DOHH2 (cell line): ENCODE measurements around the gene TRPV4.

Experiments
- H3F3A ChIP-seq: fragments of 200-600 bp; sonication (generic), shearing (Covaris generic); 2 replicates; pipeline ENCODE4 v1.6.0; 2016; ENCODE audit warnings: antibody characterized with exemption, mild to moderate bottlenecking; ENCODE audit not compliant: control insufficient read depth, insufficient read depth
- H3K27ac ChIP-seq: fragments of 200-600 bp; sonication (generic); 2 replicates; pipeline ENCODE4 v1.5.1; 2014; ENCODE audit warnings: low read depth, mild to moderate bottlenecking, low read length, moderate library complexity
- H3K27me3 ChIP-seq: fragments of 200-600 bp; sonication (generic); 2 replicates; pipeline ENCODE4 v1.6.1; 2014; ENCODE audit warnings: mild to moderate bottlenecking, low read length, mixed read lengths; ENCODE audit not compliant: control insufficient read depth
- H3K36me3 ChIP-seq: fragments of 200-600 bp; sonication (generic); 2 replicates; pipeline ENCODE4 v1.6.1; 2014; ENCODE audit warnings: mild to moderate bottlenecking, low read length, moderate library complexity, mixed read lengths; ENCODE audit not compliant: control insufficient read depth
- H3K4me1 ChIP-seq: fragments of 200-600 bp; sonication (generic); 2 replicates; pipeline ENCODE4 v1.6.1; 2014; ENCODE audit warnings: mild to moderate bottlenecking, low read length, mixed read lengths; ENCODE audit not compliant: control insufficient read depth
- H3K4me2 ChIP-seq: fragments of 200-600 bp; sonication (generic); 2 replicates; pipeline ENCODE4 v1.6.0; 2014; ENCODE audit warnings: mild to moderate bottlenecking, low read length, moderate library complexity
- H3K4me3 ChIP-seq: fragments of 200-600 bp; sonication (generic); 2 replicates; pipeline ENCODE4 v1.5.1; 2014; ENCODE audit warnings: mild to moderate bottlenecking, low read length, mixed read lengths
- H3K79me2 ChIP-seq: fragments of 200-600 bp; sonication (generic); 2 replicates; pipeline ENCODE4 v1.6.1; 2014; ENCODE audit warnings: mild to moderate bottlenecking, low read length, mixed read lengths; ENCODE audit not compliant: control insufficient read depth
- H3K9me2 ChIP-seq: fragments of 200-600 bp; sonication (generic); replicated peaks from 2 replicates; pipeline ENCODE4 v1.6.1; 2014; ENCODE audit warnings: mild to moderate bottlenecking, low read length, mixed read lengths; ENCODE audit not compliant: control insufficient read depth
- H3K9me3 ChIP-seq: fragments of 200-600 bp; sonication (generic); 2 replicates; pipeline ENCODE4 v1.6.1; 2014; ENCODE audit warnings: antibody characterized with exemption, low read length, mixed read lengths; ENCODE audit not compliant: control insufficient read depth, insufficient read depth
- H4K20me1 ChIP-seq: fragments of 200-600 bp; sonication (generic); 2 replicates; pipeline ENCODE4 v1.6.0; 2014; ENCODE audit warnings: low read depth, mild to moderate bottlenecking, antibody characterized with exemption, low read length, moderate library complexity; ENCODE audit not compliant: control insufficient read depth, insufficient read depth
- CTCF ChIP-seq: fragments of 200-600 bp; sonication (generic); IDR thresholded peaks from one replicate; pipeline ENCODE4 v1.5.1; 2014; ENCODE audit warnings: antibody characterized with exemption, mild to moderate bottlenecking, low read depth, low read length; ENCODE audit not compliant: poor library complexity, severe bottlenecking
- EZH2phosphoT487 ChIP-seq: fragments of 200-600 bp; sonication (generic); IDR thresholded peaks from 2 replicates; pipeline ENCODE4 v1.6.1; 2017; ENCODE audit warnings: borderline replicate concordance, mild to moderate bottlenecking, antibody characterized with exemption, low read length, moderate library complexity, mixed read lengths

The TRPV4 gene

GRCh38 chr12:109840305-109841074 lies 7.3 kb upstream of the TRPV4 start:
- H3K27me3 ChIP-seq = no peaks in the 10 kb centered on the region; the same call in 1 of the 2 replicates
- H3K4me3 ChIP-seq = no peak overlapping the region
- TF ChIP-seq CTCF = no peak
- no peaks in the 10 kb centered on the region for H3F3A ChIP-seq
- H3K36me3 ChIP-seq = no peaks in the 10 kb centered on the region
- H3K4me1 ChIP-seq = peaks cover 6% of the 10 kb centered on the region
- no peak overlapping the region for H3K27ac ChIP-seq
- no peaks in the 10 kb centered on the region for H3K79me2 ChIP-seq
- H4K20me1 ChIP-seq = no peaks in the 10 kb centered on the region
- H3K9me3 ChIP-seq = no peaks in the 10 kb centered on the region
- no peaks in the 10 kb centered on the region for H3K9me2 ChIP-seq
- no peak overlapping the region for H3K4me2 ChIP-seq

- Histone ChIP-seq H3K9me2 (no peaks in the 10 kb centered on the region), H3K4me2 (no peak overlapping the region), H3K27me3 (no peaks in the 10 kb centered on the region; the same call in 1 of the 2 replicates), H3K9me3 (no peaks in the 10 kb centered on the region), H3K27ac (no peak overlapping the region), H3K4me3 (no peak overlapping the region), H3F3A (no peaks in the 10 kb centered on the region), H3K79me2 (no peaks in the 10 kb centered on the region), H3K36me3 (no peaks in the 10 kb centered on the region), H4K20me1 (no peaks in the 10 kb centered on the region), H3K4me1 (no peaks in the 10 kb centered on the region)
- no peak for TF ChIP-seq CTCF
Observed at GRCh38 chr12:109839444-109839843, 6.2 kb upstream of the TRPV4 start.

GRCh38 chr12:109836916-109837315 lies 3.7 kb upstream of the TRPV4 start:
- Histone ChIP-seq H3F3A (no peaks in the 10 kb centered on the region), H3K4me2 (no peak overlapping the region), H3K9me2 (no peaks in the 10 kb centered on the region), H3K4me3 (no peak overlapping the region), H3K36me3 (no peaks in the 10 kb centered on the region), H3K27me3 (no peaks in the 10 kb centered on the region; the same call in 1 of the 2 replicates), H4K20me1 (no peaks in the 10 kb centered on the region), H3K27ac (no peak overlapping the region), H3K4me1 (no peaks in the 10 kb centered on the region), H3K9me3 (no peaks in the 10 kb centered on the region), H3K79me2 (no peaks in the 10 kb centered on the region)
- TF ChIP-seq EZH2phosphoT487 (no peak), CTCF (no peak)
